HG03521 (cell line): ENCODE data around the gene SLC24A5.

Experiments
- ATAC-seq: cut with Tn5 transposase; IDR thresholded peaks from one replicate; pipeline ENCODE4 v1.9.1; 2021; ENCODE audit warnings: mild to moderate bottlenecking, moderate library complexity; ENCODE audit not compliant: unreplicated experiment

The SLC24A5 gene

DNA sequence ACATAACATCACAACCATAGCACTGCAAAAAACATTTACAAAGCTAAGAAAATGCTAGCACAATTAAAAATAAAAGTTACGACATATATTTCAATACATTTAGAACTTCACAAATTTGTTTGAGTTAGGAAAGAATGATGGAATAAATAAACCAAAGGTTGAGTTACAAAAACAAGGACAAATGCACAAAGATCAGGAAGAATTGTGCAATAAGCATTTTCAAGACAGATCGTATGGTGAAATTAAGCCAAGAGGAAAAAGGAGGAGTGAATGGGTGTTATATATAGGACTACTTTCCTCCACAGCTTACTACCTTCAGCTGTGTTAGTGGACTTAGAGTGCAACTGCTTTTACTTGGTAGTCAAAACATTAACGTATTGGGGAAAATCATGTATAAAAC is 64.7 kb downstream of the SLC24A5 start:
- ATAC-seq = no peak

- no peak for ATAC-seq
Measured at GRCh38 chr15:48186271-48186670, 65.5 kb downstream of the SLC24A5 start.

- ATAC-seq = no peak
Measured at GRCh38 chr15:48190932-48191573, 70.3 kb downstream of the SLC24A5 start.

GRCh38 chr15:48191574-48192225 is 70.9 kb downstream of the SLC24A5 start, which contains the start of gene CTXN2:
CTXN2 (plus strand) TSS chr15:48191665; CDS start chr15:48201301, 9,636 bp downstream.
- no peak for ATAC-seq
